ENCODE data around the gene GYG1.
A peak's percentile ranks its signal among the peaks of the same experiment; 100 is the strongest.

The GYG1 gene

DNA sequence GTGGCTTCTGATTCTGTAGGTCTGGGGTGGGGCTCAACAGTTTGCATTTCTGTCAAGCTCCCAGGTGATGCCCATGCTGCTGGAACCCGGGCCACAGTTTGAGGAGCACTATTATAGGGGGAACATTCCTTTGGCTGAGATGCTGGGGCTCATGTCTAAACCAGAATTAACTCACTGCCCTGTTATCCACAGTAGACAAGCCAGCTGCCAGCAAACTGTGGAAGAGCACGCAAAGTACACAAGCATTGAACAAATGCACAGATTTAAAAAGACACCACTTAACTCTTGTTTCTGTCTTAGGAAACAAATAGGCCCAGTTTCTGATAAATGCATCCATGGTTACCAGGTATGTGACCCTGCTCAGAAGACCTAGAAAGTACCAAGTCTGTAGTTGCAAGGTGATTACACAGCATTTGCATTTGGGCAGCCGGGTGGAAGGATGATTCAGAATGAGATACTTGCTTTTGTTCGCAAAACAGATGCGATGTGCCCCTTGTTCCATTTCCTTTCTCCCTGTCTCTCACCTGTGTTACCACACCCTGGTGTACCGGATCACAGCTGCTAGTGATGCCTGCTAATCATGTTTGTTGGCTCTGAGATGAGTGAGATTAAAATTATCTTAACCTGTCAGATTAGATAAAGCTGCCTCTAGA is 12.4 kb downstream of the GYG1 start:
- CTCF ChIA-PET, result interaction anchor here (0.7 kb wide), 1 partner anchor 116 kb away, joined by 3 read pairs; no protein-coding TSS in a partner anchor
- TF ChIP-seq, protein P1, sequence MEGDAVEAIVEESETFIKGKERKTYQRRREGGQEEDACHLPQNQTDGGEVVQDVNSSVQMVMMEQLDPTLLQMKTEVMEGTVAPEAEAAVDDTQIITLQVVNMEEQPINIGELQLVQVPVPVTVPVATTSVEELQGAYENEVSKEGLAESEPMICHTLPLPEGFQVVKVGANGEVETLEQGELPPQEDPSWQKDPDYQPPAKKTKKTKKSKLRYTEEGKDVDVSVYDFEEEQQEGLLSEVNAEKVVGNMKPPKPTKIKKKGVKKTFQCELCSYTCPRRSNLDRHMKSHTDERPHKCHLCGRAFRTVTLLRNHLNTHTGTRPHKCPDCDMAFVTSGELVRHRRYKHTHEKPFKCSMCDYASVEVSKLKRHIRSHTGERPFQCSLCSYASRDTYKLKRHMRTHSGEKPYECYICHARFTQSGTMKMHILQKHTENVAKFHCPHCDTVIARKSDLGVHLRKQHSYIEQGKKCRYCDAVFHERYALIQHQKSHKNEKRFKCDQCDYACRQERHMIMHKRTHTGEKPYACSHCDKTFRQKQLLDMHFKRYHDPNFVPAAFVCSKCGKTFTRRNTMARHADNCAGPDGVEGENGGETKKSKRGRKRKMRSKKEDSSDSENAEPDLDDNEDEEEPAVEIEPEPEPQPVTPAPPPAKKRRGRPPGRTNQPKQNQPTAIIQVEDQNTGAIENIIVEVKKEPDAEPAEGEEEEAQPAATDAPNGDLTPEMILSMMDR (conservative IDR thresholded peaks at IDR 0.05; ENCODE audit: low read depth), result no peak
- DNase-seq (ENCODE audit: low spot score), result peak; percentile 34
- POLR2A ChIA-PET (ENCODE audit: low non-redundant PET), result interaction anchor here (1.3 kb wide), 1 partner anchor 12 kb away, joined by 5 read pairs; no protein-coding TSS in a partner anchor
- no peak overlapping the region for H3K27ac ChIP-seq

GRCh38 chr3:149004622-149005021 is 13.3 kb downstream of the GYG1 start:
- H3K27ac ChIP-seq, result no peak overlapping the region
- ChIA-PET CTCF (interaction anchor here (0.7 kb wide), 1 partner anchor 115 kb away, joined by 3 read pairs; no protein-coding TSS in a partner anchor), POLR2A (ENCODE audit: low non-redundant PET) (no interaction called here)
- DNase-seq (ENCODE audit: low spot score), result no peak
- TF ChIP-seq, protein P1 (conservative IDR thresholded peaks at IDR 0.05; ENCODE audit: low read depth), result no peak

- ChIA-PET POLR2A (ENCODE audit: low non-redundant PET) (no interaction called here), CTCF (no interaction called here)
- no peak overlapping the region for H3K27ac ChIP-seq
Observed at GRCh38 chr3:149005416-149005815, 14.1 kb downstream of the GYG1 start.

GRCh38 chr3:149007567-149008257 is 16.4 kb downstream of the GYG1 start:
- H3K27ac ChIP-seq, result no peak overlapping the region
- CTCF ChIA-PET, result no interaction called here
- TF ChIP-seq, protein P1 (conservative IDR thresholded peaks at IDR 0.05; ENCODE audit: low read depth), result no peak
- no peak for DNase-seq (ENCODE audit: low spot score)
- POLR2A ChIA-PET (ENCODE audit: low non-redundant PET), result no interaction called here

More at GRCh38 chr3:149005416-149005815, 14.1 kb downstream of the GYG1 start:
- no peak for DNase-seq (ENCODE audit: low spot score)
- TF ChIP-seq, protein P1 (conservative IDR thresholded peaks at IDR 0.05; ENCODE audit: low read depth), result no peak

GRCh38 chr3:149009732-149010131 is 18.4 kb downstream of the GYG1 start:
- DNase-seq (ENCODE audit: low spot score), result no peak
- ChIA-PET POLR2A (ENCODE audit: low non-redundant PET) (no interaction called here), CTCF (interaction anchor here (0.6 kb wide), 1 partner anchor 66 kb away, joined by 3 read pairs; no protein-coding TSS in a partner anchor)
- TF ChIP-seq, protein P1 (conservative IDR thresholded peaks at IDR 0.05; ENCODE audit: low read depth), result no peak
- no peak overlapping the region for H3K27ac ChIP-seq

- ChIA-PET POLR2A (ENCODE audit: low non-redundant PET) (no interaction called here), CTCF (no interaction called here)
- no peak overlapping the region for H3K27ac ChIP-seq
- no peak for DNase-seq (ENCODE audit: low spot score)
- TF ChIP-seq, protein P1 (conservative IDR thresholded peaks at IDR 0.05; ENCODE audit: low read depth), result no peak
Observed at GRCh38 chr3:149010504-149010951, 19.2 kb downstream of the GYG1 start.

Data from RWPE1 (cell line).